ENCODE measurements around the gene TTC39A.

DNA sequence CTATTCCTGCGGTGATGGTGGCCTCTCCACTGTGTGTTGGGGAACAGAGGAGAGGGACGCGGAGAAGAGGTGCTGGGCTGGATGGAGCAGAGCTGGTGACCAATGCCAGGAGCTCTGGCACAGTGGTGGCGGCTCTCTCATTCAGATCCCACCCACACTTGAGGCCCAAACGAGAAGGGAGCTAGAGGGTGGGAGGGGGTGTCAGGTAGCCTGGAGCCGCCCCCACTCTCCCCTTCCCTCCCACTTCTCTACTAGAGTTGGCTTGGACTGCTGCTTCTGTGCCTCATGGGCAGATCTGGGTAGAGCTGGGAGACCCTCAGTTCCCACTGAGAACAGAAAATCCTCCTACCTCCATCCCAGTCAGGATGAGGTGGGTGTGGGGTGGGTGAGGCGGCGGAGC is 3.5 kb downstream of the TTC39A start:
- no peak for TF ChIP-seq EZH2phosphoT487 (IDR thresholded peaks at IDR 0.05; ENCODE audit: borderline replicate concordance)
- no peak for TF ChIP-seq ZNF274 (IDR thresholded peaks at IDR 0.05; ENCODE audit: low read depth, low read length)
- TF ChIP-seq EZH2 (IDR thresholded peaks at IDR 0.05), result no peak
- no peak for TF ChIP-seq POLR2A (IDR thresholded peaks at IDR 0.05; ENCODE audit: borderline replicate concordance, extremely low read depth, insufficient read depth, insufficient read length)
- TF ChIP-seq, protein P1, sequence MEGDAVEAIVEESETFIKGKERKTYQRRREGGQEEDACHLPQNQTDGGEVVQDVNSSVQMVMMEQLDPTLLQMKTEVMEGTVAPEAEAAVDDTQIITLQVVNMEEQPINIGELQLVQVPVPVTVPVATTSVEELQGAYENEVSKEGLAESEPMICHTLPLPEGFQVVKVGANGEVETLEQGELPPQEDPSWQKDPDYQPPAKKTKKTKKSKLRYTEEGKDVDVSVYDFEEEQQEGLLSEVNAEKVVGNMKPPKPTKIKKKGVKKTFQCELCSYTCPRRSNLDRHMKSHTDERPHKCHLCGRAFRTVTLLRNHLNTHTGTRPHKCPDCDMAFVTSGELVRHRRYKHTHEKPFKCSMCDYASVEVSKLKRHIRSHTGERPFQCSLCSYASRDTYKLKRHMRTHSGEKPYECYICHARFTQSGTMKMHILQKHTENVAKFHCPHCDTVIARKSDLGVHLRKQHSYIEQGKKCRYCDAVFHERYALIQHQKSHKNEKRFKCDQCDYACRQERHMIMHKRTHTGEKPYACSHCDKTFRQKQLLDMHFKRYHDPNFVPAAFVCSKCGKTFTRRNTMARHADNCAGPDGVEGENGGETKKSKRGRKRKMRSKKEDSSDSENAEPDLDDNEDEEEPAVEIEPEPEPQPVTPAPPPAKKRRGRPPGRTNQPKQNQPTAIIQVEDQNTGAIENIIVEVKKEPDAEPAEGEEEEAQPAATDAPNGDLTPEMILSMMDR (IDR thresholded peaks at IDR 0.05 in 2 of 3, conservative IDR thresholded peaks at IDR 0.05 in 1 of 3; ENCODE audit: borderline replicate concordance in 1 of 3, insufficient read depth in 1 of 3, low read depth in 2 of 3, low read length in 2 of 3), result no peak
- no peak for TF ChIP-seq SP1 (IDR thresholded peaks at IDR 0.05; ENCODE audit: low read depth)
- no peak for TF ChIP-seq TCF7L2 (IDR thresholded peaks at IDR 0.05; ENCODE audit: borderline replicate concordance, extremely low read depth, insufficient read depth, insufficient read length)
- TF ChIP-seq SIN3A (IDR thresholded peaks at IDR 0.05; ENCODE audit: low read depth), result no peak
- no peak for TF ChIP-seq POLR2AphosphoS5 (IDR thresholded peaks at IDR 0.05; ENCODE audit: low read depth, low read length)
- TF ChIP-seq, protein P2, sequence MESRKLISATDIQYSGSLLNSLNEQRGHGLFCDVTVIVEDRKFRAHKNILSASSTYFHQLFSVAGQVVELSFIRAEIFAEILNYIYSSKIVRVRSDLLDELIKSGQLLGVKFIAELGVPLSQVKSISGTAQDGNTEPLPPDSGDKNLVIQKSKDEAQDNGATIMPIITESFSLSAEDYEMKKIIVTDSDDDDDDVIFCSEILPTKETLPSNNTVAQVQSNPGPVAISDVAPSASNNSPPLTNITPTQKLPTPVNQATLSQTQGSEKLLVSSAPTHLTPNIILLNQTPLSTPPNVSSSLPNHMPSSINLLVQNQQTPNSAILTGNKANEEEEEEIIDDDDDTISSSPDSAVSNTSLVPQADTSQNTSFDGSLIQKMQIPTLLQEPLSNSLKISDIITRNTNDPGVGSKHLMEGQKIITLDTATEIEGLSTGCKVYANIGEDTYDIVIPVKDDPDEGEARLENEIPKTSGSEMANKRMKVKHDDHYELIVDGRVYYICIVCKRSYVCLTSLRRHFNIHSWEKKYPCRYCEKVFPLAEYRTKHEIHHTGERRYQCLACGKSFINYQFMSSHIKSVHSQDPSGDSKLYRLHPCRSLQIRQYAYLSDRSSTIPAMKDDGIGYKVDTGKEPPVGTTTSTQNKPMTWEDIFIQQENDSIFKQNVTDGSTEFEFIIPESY (IDR thresholded peaks at IDR 0.05; ENCODE audit: extremely low read depth, insufficient replicate concordance, low read length), result no peak
- TF ChIP-seq RAD21 (IDR thresholded peaks at IDR 0.05; ENCODE audit: low read depth), result no peak
- TF ChIP-seq YY1 (IDR thresholded peaks at IDR 0.05; ENCODE audit: extremely low read depth, insufficient replicate concordance, low read depth, low read length), result no peak
- no peak for TF ChIP-seq JUND (IDR thresholded peaks at IDR 0.05)
